DND-41 (cell line): Measurements from ENCODE around the gene ADCY1.

Source experiments
- ATAC-seq: fragments of 200-7000 bp; cut with Tn5 transposase; 3 replicates; pipeline ENCODE4 v1.9.1; 2021; ENCODE audit warnings: low read depth; ENCODE audit not compliant: insufficient read depth
- DNase-seq: peaks from one replicate; pipeline ENCODE4 v3.0.0-alpha.2; 2020
- H2AFZ ChIP-seq: 2 replicates; pipeline ENCODE4 v1.6.0; 2012; ENCODE audit warnings: low read depth, low read length
- H3K27ac ChIP-seq: 2 replicates; pipeline ENCODE4 v1.5.1; 2012; ENCODE audit warnings: low read length, inconsistent platforms
- H3K27me3 ChIP-seq: fragments of 200-600 bp; sonication (generic); 2 replicates; pipeline ENCODE4 v1.6.0; 2012; ENCODE audit warnings: low read length, mild to moderate bottlenecking, inconsistent platforms; ENCODE audit not compliant: insufficient read depth, poor library complexity
- H3K36me3 ChIP-seq: 2 replicates; pipeline ENCODE4 v1.5.1; 2012; ENCODE audit warnings: low read length, inconsistent platforms; ENCODE audit not compliant: insufficient read depth
- H3K4me1 ChIP-seq: 2 replicates; pipeline ENCODE4 v1.5.1; 2012; ENCODE audit warnings: mild to moderate bottlenecking, low read length; ENCODE audit not compliant: insufficient read depth
- H3K4me2 ChIP-seq: 2 replicates; pipeline ENCODE4 v1.6.0; 2012; ENCODE audit warnings: mild to moderate bottlenecking, moderate library complexity, low read length, inconsistent platforms; ENCODE audit not compliant: insufficient read depth
- H3K4me3 ChIP-seq, 2 experiments: fragments of 200-600 bp in 1 of 2; shearing (Covaris generic) in 1 of 2; 2 replicates each; pipeline ENCODE4 v1.5.1; 2012 to 2016; ENCODE audit warnings: inconsistent platforms in 2 of 2, low read length in 2 of 2, mild to moderate bottlenecking in 2 of 2, low read depth in 1 of 2, moderate library complexity in 1 of 2
- H3K79me2 ChIP-seq: 2 replicates; pipeline ENCODE4 v1.6.0; 2012; ENCODE audit warnings: low read length, inconsistent platforms; ENCODE audit not compliant: insufficient read depth
- H3K9ac ChIP-seq: 2 replicates; pipeline ENCODE4 v1.6.0; 2012; ENCODE audit warnings: low read depth, mild to moderate bottlenecking, inconsistent platforms, low read length, moderate library complexity
- H3K9me3 ChIP-seq: 2 replicates; pipeline ENCODE4 v1.5.1; 2012; ENCODE audit warnings: low read length, moderate library complexity, mild to moderate bottlenecking, inconsistent platforms; ENCODE audit not compliant: insufficient read depth, severe bottlenecking
- H4K20me1 ChIP-seq: 2 replicates; pipeline ENCODE4 v1.6.0; 2012; ENCODE audit warnings: low read length; ENCODE audit not compliant: insufficient read depth
- EZH2 ChIP-seq: IDR thresholded peaks from 3 replicates; pipeline ENCODE4 v1.6.1; 2012; ENCODE audit warnings: borderline replicate concordance, low read depth, mild to moderate bottlenecking, moderate library complexity, low read length, inconsistent platforms; ENCODE audit not compliant: severe bottlenecking
- TF ChIP-seq, protein P1 (sequence below): IDR thresholded peaks from 2 replicates; pipeline ENCODE4 v1.5.1; 2012; ENCODE audit warnings: borderline replicate concordance, low read length, moderate library complexity, mild to moderate bottlenecking; ENCODE audit not compliant: poor library complexity, severe bottlenecking; ENCODE audit errors: extremely low read depth

Gene ADCY1

DNA sequence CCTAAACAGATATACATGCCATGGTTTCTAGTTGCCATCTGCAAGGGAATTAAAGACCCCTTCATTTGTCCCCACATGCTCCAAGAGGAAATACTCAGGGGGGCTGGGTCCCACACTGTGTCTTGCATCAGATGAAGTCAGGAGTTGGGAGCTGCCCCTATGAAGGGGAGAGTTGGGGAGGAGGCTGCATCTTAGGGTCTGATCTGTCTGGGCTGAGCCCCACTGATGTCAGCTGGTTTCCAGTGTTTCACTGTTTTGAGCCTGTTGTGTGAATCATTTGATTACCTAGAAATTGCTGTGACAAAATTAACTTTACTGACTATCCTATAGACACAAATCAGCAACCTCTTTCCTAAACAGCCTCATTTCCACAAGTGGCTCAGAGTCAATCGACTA, 4.9 kb upstream of the ADCY1 start:
- H3K4me1 ChIP-seq, result no peaks in the 10 kb centered on the region
- H3K9me3 ChIP-seq, result no peaks in the 10 kb centered on the region
- ATAC-seq (no peak), DNase-seq (no peak)
- no peak overlapping the region for H3K9ac ChIP-seq
- no peaks in the 10 kb centered on the region for H3K79me2 ChIP-seq
- H3K27ac ChIP-seq, result no peak overlapping the region
- no peaks in the 10 kb centered on the region for H3K27me3 ChIP-seq
- H3K4me2 ChIP-seq, result no peak overlapping the region
- H4K20me1 ChIP-seq, result no peaks in the 10 kb centered on the region
- H2AFZ ChIP-seq, result no peak overlapping the region
- no peak overlapping the region for H3K4me3 ChIP-seq
- no peaks in the 10 kb centered on the region for H3K36me3 ChIP-seq
- no peak for TF ChIP-seq EZH2
- TF ChIP-seq, protein P1, sequence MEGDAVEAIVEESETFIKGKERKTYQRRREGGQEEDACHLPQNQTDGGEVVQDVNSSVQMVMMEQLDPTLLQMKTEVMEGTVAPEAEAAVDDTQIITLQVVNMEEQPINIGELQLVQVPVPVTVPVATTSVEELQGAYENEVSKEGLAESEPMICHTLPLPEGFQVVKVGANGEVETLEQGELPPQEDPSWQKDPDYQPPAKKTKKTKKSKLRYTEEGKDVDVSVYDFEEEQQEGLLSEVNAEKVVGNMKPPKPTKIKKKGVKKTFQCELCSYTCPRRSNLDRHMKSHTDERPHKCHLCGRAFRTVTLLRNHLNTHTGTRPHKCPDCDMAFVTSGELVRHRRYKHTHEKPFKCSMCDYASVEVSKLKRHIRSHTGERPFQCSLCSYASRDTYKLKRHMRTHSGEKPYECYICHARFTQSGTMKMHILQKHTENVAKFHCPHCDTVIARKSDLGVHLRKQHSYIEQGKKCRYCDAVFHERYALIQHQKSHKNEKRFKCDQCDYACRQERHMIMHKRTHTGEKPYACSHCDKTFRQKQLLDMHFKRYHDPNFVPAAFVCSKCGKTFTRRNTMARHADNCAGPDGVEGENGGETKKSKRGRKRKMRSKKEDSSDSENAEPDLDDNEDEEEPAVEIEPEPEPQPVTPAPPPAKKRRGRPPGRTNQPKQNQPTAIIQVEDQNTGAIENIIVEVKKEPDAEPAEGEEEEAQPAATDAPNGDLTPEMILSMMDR, result no peak

DNA sequence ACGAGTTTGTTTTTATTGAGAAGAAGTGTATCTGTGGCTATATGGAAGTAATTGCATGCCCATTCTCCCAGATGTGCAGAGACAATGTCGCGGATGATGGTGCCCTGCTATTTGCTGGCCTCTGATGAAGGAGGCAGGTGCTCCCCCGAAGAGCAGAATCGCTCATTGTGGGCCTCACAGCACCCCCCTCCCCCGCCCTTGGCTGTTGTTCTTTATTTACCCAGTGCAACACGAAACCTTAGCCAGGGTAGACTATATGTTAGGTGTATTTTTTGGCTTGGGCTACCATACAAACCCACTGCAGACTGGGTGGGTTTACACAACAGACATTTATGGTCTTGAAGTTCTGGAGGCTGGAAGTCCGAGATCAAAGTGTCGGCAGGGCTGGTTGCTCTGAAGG, 3.4 kb upstream of the ADCY1 start:
- Histone ChIP-seq H3K4me3 (no peak overlapping the region), H3K4me2 (no peak overlapping the region), H3K9ac (no peak overlapping the region), H4K20me1 (no peaks in the 10 kb centered on the region), H3K9me3 (no peaks in the 10 kb centered on the region), H3K27ac (no peak overlapping the region), H3K36me3 (no peaks in the 10 kb centered on the region), H2AFZ (no peak overlapping the region), H3K4me1 (no peaks in the 10 kb centered on the region), H3K79me2 (no peaks in the 10 kb centered on the region), H3K27me3 (no peaks in the 10 kb centered on the region)
- ATAC-seq (no peak), DNase-seq (no peak)
- no peak for TF ChIP-seq EZH2
- TF ChIP-seq, protein P1, result no peak

DNA sequence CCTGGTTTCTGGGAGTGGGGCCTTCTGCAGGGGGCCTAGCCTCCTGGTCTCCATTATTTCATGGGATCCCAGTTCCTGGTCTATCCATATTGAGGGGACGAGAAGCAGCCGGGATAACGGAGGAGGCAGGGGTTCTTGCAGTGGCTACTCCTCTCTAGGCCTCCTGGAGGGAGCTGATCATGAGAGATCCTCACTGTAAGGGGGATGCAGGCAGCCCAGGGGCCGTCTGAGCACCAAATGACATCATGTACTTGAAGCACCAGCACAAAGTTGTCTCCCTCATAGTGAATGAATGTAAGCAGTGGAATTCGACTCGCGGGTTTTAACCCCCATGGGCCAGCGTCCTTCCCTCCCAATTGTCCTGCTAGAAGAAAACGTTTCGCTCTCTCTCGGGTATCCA, 964 bp upstream of the ADCY1 start:
- Histone ChIP-seq H3K27me3 (no peaks in the 10 kb centered on the region), H3K79me2 (no peaks in the 10 kb centered on the region), H3K9ac (no peak overlapping the region), H3K36me3 (no peaks in the 10 kb centered on the region), H4K20me1 (no peaks in the 10 kb centered on the region), H3K27ac (no peak overlapping the region), H2AFZ (no peak overlapping the region), H3K9me3 (no peaks in the 10 kb centered on the region), H3K4me1 (no peaks in the 10 kb centered on the region), H3K4me2 (no peak overlapping the region), H3K4me3 (no peak overlapping the region)
- DNase-seq, result no peak
- TF ChIP-seq EZH2, result no peak
- TF ChIP-seq, protein P1, result no peak
- no peak for ATAC-seq

DNA sequence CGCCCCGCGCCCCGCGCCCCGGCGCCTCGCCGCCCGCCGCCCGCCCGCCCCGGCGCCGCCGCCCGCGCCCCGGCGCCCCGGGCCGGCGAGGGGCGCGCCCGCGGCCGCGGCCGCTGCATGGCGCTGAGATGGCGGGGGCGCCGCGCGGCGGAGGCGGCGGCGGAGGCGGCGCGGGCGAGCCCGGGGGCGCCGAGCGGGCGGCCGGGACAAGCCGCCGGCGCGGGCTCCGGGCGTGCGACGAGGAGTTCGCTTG, 174 bp downstream of the ADCY1 start:
- no peak overlapping the region for H3K27ac ChIP-seq
- no peaks in the 10 kb centered on the region for H3K79me2 ChIP-seq
- H3K9me3 ChIP-seq, result no peaks in the 10 kb centered on the region
- no peaks in the 10 kb centered on the region for H3K36me3 ChIP-seq
- no peak overlapping the region for H3K9ac ChIP-seq
- H3K27me3 ChIP-seq, result no peaks in the 10 kb centered on the region
- no peak overlapping the region for H3K4me3 ChIP-seq
- DNase-seq (no peak), ATAC-seq (no peak)
- H2AFZ ChIP-seq, result no peak overlapping the region
- no peaks in the 10 kb centered on the region for H3K4me1 ChIP-seq
- H3K4me2 ChIP-seq, result no peak overlapping the region
- TF ChIP-seq, protein P1, result no peak
- TF ChIP-seq EZH2, result no peak
- H4K20me1 ChIP-seq, result no peaks in the 10 kb centered on the region
